CD4-positive, alpha-beta T cell (primary cell): ENCODE data around the gene CD63. TPM values are rescaled to one million over a fixed set of nuclear protein-coding genes. Genes with fewer than 3 reads are reported as not detected.
A peak's percentile ranks its signal among the peaks of the same experiment; 100 is the strongest.

Experiments
- ATAC-seq: fragments of 200-7000 bp; cut with Tn5 transposase; one replicate; pipeline ENCODE4 v1.10.0; 2022; ENCODE audit warnings: mild to moderate bottlenecking; ENCODE audit not compliant: poor library complexity
- CTCF ChIA-PET: fragments of 350-600 bp; sonication (Branson Sonifier 250); formaldehyde crosslinking; loops from one replicate; lab custom pipeline; 2021; ENCODE audit warnings: antibody characterized with exemption, inconsistent platforms; lab: Charles Lee
- POLR2A ChIA-PET: fragments of 350-600 bp; sonication (Branson Sonifier 250); formaldehyde crosslinking; loops from one replicate; lab custom pipeline; 2021; ENCODE audit warnings: antibody characterized with exemption, inconsistent platforms; lab: Charles Lee
- DNase-seq, 14 experiments: peaks; one replicate each; pipeline ENCODE4 v3.0.0-alpha.2; 2013 to 2020; ENCODE audit warnings: mixed read lengths in 2 of 14
- H3K27ac ChIP-seq, 2 donors: one replicate each; pipeline versions ENCODE4 v1.5.1 to v1.7.0; 2013; ENCODE audit warnings: low read length in 2 of 2, low read depth in 1 of 2, mild to moderate bottlenecking in 1 of 2
- H3K27me3 ChIP-seq, 2 experiments: 1 replicate in 1 of 2; 2 replicates in 1 of 2; pipeline versions ENCODE4 v1.6.1 to v1.7.0; 2013; ENCODE audit warnings: low read length in 2 of 2, control low read depth in 1 of 2, mild to moderate bottlenecking in 1 of 2, moderate library complexity in 1 of 2; ENCODE audit not compliant: insufficient read depth in 2 of 2, control insufficient read depth in 1 of 2
- H3K36me3 ChIP-seq: one replicate; pipeline ENCODE4 v1.6.1; 2013; ENCODE audit warnings: low read length, control low read depth; ENCODE audit not compliant: insufficient read depth
- H3K4me1 ChIP-seq: one replicate; pipeline ENCODE4 v1.6.1; 2013; ENCODE audit warnings: low read length, control low read depth; ENCODE audit not compliant: insufficient read depth
- H3K4me3 ChIP-seq: one replicate; pipeline ENCODE4 v1.5.1; 2013; ENCODE audit warnings: mild to moderate bottlenecking, low read length, moderate library complexity
- H3K9me3 ChIP-seq, 2 experiments: 1 replicate in 1 of 2; 2 replicates in 1 of 2; pipeline versions ENCODE4 v1.6.1 to v1.7.0; 2013; ENCODE audit warnings: low read length in 2 of 2, mild to moderate bottlenecking in 2 of 2, control low read depth in 1 of 2, moderate library complexity in 1 of 2; ENCODE audit not compliant: control insufficient read depth in 1 of 2, insufficient read depth in 1 of 2
- H3K27ac Mint-ChIP-seq: one replicate; pipeline ENCODE4 v1.8.0; 2020; ENCODE audit warnings: mixed read lengths
- H3K27me3 Mint-ChIP-seq: one replicate; pipeline ENCODE4 v1.8.0; 2021; ENCODE audit warnings: mixed read lengths
- H3K36me3 Mint-ChIP-seq: one replicate; pipeline ENCODE4 v1.8.0; 2021; ENCODE audit warnings: low read depth, mixed read lengths
- H3K4me1 Mint-ChIP-seq: one replicate; pipeline ENCODE4 v1.8.0; 2021; ENCODE audit warnings: low read depth, mixed read lengths
- H3K4me3 Mint-ChIP-seq: one replicate; pipeline ENCODE4 v1.8.0; 2020; ENCODE audit warnings: mild to moderate bottlenecking, mixed read lengths
- H3K9me3 Mint-ChIP-seq: one replicate; pipeline ENCODE4 v1.8.0; 2020; ENCODE audit warnings: mixed read lengths
- CTCF ChIP-seq: fragments of 200-600 bp; IDR thresholded peaks from one replicate; pipeline ENCODE4 v1.8.0; 2022; ENCODE audit warnings: antibody characterized with exemption, mild to moderate bottlenecking
- intact Hi-C, 2 experiments: fragments of 100-400 bp; cut with DNase I in 1 of 2; cut with micrococcal nuclease in 1 of 2; formaldehyde crosslinking; loops; one replicate each; pipeline versions ENCODE4 v1.15.1 to v1.9.0; 2023 to 2025; cut with DNase I, micrococcal nuclease
- total RNA-seq, 174 experiments: library from RNA in 2 of 174; stranded (reverse) in 2 of 174; gene quantifications; one replicate each; pipeline ENCODE4 v1.2.3 and lab custom pipeline; 2021 to 2026

The CD63 gene
- total RNA-seq, 2 experiments from 2014 or later = 34.0 to 36.4 TPM

GRCh38 chr12:55696141-55696540, 32.7 kb downstream of the CD63 start:
- DNase-seq (no peak), ATAC-seq (no peak)
- ChIA-PET POLR2A (no interaction called here), CTCF (no interaction called here)
- intact Hi-C loops = no loop called here
- Mint-ChIP-seq H3K36me3 (no peaks in the 10 kb centered on the region), H3K27me3 (no peaks in the 10 kb centered on the region), H3K4me3 (no peak overlapping the region), H3K9me3 (no peaks in the 10 kb centered on the region), H3K4me1 (no peaks in the 10 kb centered on the region), H3K27ac (no peak overlapping the region)
- no peaks in the 10 kb centered on the region for H3K4me1 ChIP-seq
- no peak overlapping the region for H3K27ac ChIP-seq
- peaks cover 0 to 3% of the 10 kb centered on the region in 2 experiments for H3K27me3 ChIP-seq
- H3K4me3 ChIP-seq = no peak overlapping the region
- no peaks in the 10 kb centered on the region for H3K36me3 ChIP-seq
- H3K9me3 ChIP-seq = no peaks in the 10 kb centered on the region
- no peak for TF ChIP-seq CTCF

DNA sequence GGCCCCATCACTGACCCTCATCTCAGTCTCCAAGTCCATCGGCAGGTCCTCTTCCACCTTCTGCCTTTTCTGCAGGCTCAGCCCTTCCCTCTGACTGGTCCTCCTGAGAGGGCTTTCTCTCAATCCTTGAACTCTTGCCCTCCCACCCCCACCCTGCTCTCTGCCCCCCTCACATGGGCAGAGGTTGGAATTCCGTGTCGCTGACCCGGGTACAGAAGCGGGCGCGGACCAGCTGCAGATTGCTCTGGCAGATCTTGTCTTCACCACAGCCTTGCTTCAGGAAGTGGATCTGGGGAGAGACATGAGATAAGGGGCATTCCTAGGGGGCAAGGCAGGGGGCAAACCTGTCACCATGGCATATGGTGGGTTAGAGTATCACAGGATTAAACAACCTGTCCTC, 33.5 kb downstream of the CD63 start:
- H3K27ac Mint-ChIP-seq = no peak overlapping the region
- Histone ChIP-seq H3K9me3 (no peaks in the 10 kb centered on the region), H3K27me3 (peaks cover 0 to 3% of the 10 kb centered on the region in 2 experiments), H3K27ac (no peak overlapping the region), H3K4me3 (no peak overlapping the region), H3K4me1 (no peaks in the 10 kb centered on the region), H3K36me3 (no peaks in the 10 kb centered on the region)
- intact Hi-C loops = no loop called here
- no peak for TF ChIP-seq CTCF
- no peaks in the 10 kb centered on the region for H3K36me3 Mint-ChIP-seq
- ChIA-PET CTCF (no interaction called here), POLR2A (no interaction called here)
- no peaks in the 10 kb centered on the region for H3K9me3 Mint-ChIP-seq
- no peak for DNase-seq
- H3K4me3 Mint-ChIP-seq = no peak overlapping the region
- ATAC-seq = no peak
- no peaks in the 10 kb centered on the region for H3K4me1 Mint-ChIP-seq
- no peaks in the 10 kb centered on the region for H3K27me3 Mint-ChIP-seq

- peak in 1 of 14 experiments; percentile 8 for DNase-seq
- no peaks in the 10 kb centered on the region for H3K4me1 Mint-ChIP-seq
- no peaks in the 10 kb centered on the region for H3K4me1 ChIP-seq
- H3K4me3 ChIP-seq = no peak overlapping the region
- no peaks in the 10 kb centered on the region for H3K36me3 Mint-ChIP-seq
- TF ChIP-seq CTCF = no peak
- no peak for ATAC-seq
- CTCF ChIA-PET = no interaction called here
- peaks cover 0 to 3% of the 10 kb centered on the region in 2 experiments for H3K27me3 ChIP-seq
- POLR2A ChIA-PET = no interaction called here
- no peak overlapping the region for H3K27ac Mint-ChIP-seq
- no peaks in the 10 kb centered on the region for H3K9me3 ChIP-seq
- no peaks in the 10 kb centered on the region for H3K27me3 Mint-ChIP-seq
- no peak overlapping the region for H3K4me3 Mint-ChIP-seq
- H3K36me3 ChIP-seq = no peaks in the 10 kb centered on the region
- no peaks in the 10 kb centered on the region for H3K9me3 Mint-ChIP-seq
- intact Hi-C loops = no loop called here
- no peak overlapping the region for H3K27ac ChIP-seq
Observed at GRCh38 chr12:55694651-55695050, 34.2 kb downstream of the CD63 start.
